PC-3 (cell line): Measurements from ENCODE around the gene LCLAT1. TPM values are rescaled to one million over a fixed set of nuclear protein-coding genes. Genes with fewer than 3 reads are reported as not detected.

Experiments
- ATAC-seq: fragments of 200-7000 bp; cut with Tn5 transposase; 2 replicates; pipeline ENCODE4 v1.9.1; 2020; ENCODE audit warnings: mild to moderate bottlenecking, moderate library complexity
- BruUV-seq: library from RNA; stranded (reverse); fragments of 400-500 nt; replicated peaks from 2 replicates; lab custom pipeline; 2021; lab: Mats Ljungman, UMichigan
- CTCF ChIA-PET: fragments of 300-600 bp; sonication (Branson Sonifier 250); formaldehyde crosslinking; loops from one replicate; lab custom pipeline; 2022; ENCODE audit warnings: antibody characterized with exemption; lab: Charles Lee
- POLR2A ChIA-PET: fragments of 300-600 bp; sonication (Branson Sonifier 250); formaldehyde crosslinking; loops from one replicate; lab custom pipeline; 2022; ENCODE audit warnings: antibody characterized with exemption; ENCODE audit not compliant: unreplicated experiment; lab: Charles Lee
- DNase-seq: peaks from one replicate; pipeline ENCODE4 v3.0.0-alpha.2; 2015
- H2AFZ ChIP-seq: fragments of 300-600 bp; sonication (generic); 2 replicates; pipeline ENCODE4 v1.6.0; 2016; ENCODE audit warnings: antibody characterized with exemption, low read length
- H3F3A ChIP-seq: fragments of 300-600 bp; sonication (generic); one replicate; pipeline ENCODE4 v1.6.0; 2017; ENCODE audit warnings: antibody characterized with exemption, low read length, control low read depth, mild to moderate bottlenecking; ENCODE audit not compliant: unreplicated experiment
- H3K27ac ChIP-seq: fragments of 300-600 bp; sonication (generic); 2 replicates; pipeline ENCODE4 v1.5.1; 2016; ENCODE audit warnings: mild to moderate bottlenecking, low read length
- H3K27me3 ChIP-seq: fragments of 300-600 bp; sonication (generic); 2 replicates; pipeline ENCODE4 v1.6.1; 2016; ENCODE audit warnings: low read length, mixed read lengths
- H3K36me3 ChIP-seq: fragments of 300-600 bp; sonication (generic); 2 replicates; pipeline ENCODE4 v1.6.1; 2016; ENCODE audit warnings: low read depth, mixed run types, low read length, mixed read lengths
- H3K4me1 ChIP-seq: fragments of 300-600 bp; sonication (generic); 2 replicates; pipeline ENCODE4 v1.5.1; 2016; ENCODE audit warnings: low read length; ENCODE audit not compliant: insufficient read depth
- H3K4me2 ChIP-seq: fragments of 300-600 bp; sonication (generic); 2 replicates; pipeline ENCODE4 v1.6.0; 2016; ENCODE audit warnings: low read length
- H3K4me3 ChIP-seq: fragments of 300-600 bp; sonication (generic); 2 replicates; pipeline ENCODE4 v1.5.1; 2016; ENCODE audit warnings: mild to moderate bottlenecking, low read length, mixed read lengths
- H3K79me2 ChIP-seq: fragments of 300-600 bp; sonication (generic); 2 replicates; pipeline ENCODE4 v1.6.1; 2017; ENCODE audit warnings: low read length, mixed read lengths
- H3K9ac ChIP-seq: fragments of 300-600 bp; sonication (generic); 2 replicates; pipeline ENCODE4 v1.6.0; 2016; ENCODE audit warnings: mild to moderate bottlenecking, low read length
- H3K9me2 ChIP-seq: fragments of 300-600 bp; sonication (generic); replicated peaks from 2 replicates; pipeline ENCODE4 v1.6.1; 2016; ENCODE audit warnings: mixed run types, low read length, mixed read lengths
- H3K9me3 ChIP-seq: fragments of 300-600 bp; sonication (generic); 2 replicates; pipeline ENCODE4 v1.6.1; 2016; ENCODE audit warnings: low read length, mixed read lengths
- H4K20me1 ChIP-seq: fragments of 300-600 bp; sonication (generic); 2 replicates; pipeline ENCODE4 v1.6.1; 2016; ENCODE audit warnings: low read length, mixed read lengths
- CTCF ChIP-seq: fragments of 300-600 bp; sonication (generic); conservative IDR thresholded peaks from 2 replicates; pipeline ENCODE4 v1.5.1; 2017; ENCODE audit warnings: antibody characterized with exemption, low read depth, mild to moderate bottlenecking, low read length
- EZH2 ChIP-seq: fragments of 300-600 bp; sonication (generic); IDR thresholded peaks from one replicate; pipeline ENCODE4 v1.6.1; 2017; ENCODE audit warnings: antibody characterized with exemption, mild to moderate bottlenecking, low read length; ENCODE audit not compliant: unreplicated experiment
- EZH2phosphoT487 ChIP-seq: fragments of 300-600 bp; sonication (generic); IDR thresholded peaks from 2 replicates; pipeline ENCODE4 v1.6.1; 2018; ENCODE audit warnings: mild to moderate bottlenecking, antibody characterized with exemption, low read length, borderline replicate concordance
- intact Hi-C: fragments of 100-400 bp; cut with micrococcal nuclease; formaldehyde crosslinking; loops from 2 replicates; pipeline ENCODE4 v1.9.0; 2023
- total RNA-seq: library from RNA; depleted of rRNA; stranded (reverse); fragments of >200 nt; gene quantifications from 2 replicates; pipeline ENCODE4 v1.2.3, GENCODE V29; 2014

LCLAT1 gene
- total RNA-seq, 1 experiment from 2014 or later: 22.0 TPM

- ATAC-seq (no peak), DNase-seq (no peak)
- Histone ChIP-seq H3K9me2 (no peaks in the 10 kb centered on the region), H3K4me2 (no peak overlapping the region), H3K4me3 (no peak overlapping the region), H3K9ac (no peak overlapping the region), H3F3A (no peaks in the 10 kb centered on the region), H4K20me1 (no peaks in the 10 kb centered on the region), H2AFZ (no peak overlapping the region), H3K79me2 (no peaks in the 10 kb centered on the region), H3K4me1 (no peaks in the 10 kb centered on the region), H3K36me3 (no peaks in the 10 kb centered on the region), H3K27me3 (no peaks in the 10 kb centered on the region), H3K9me3 (no peaks in the 10 kb centered on the region), H3K27ac (no peak overlapping the region)
- intact Hi-C loops: no loop called here
- ChIA-PET CTCF (no interaction called here), POLR2A (no interaction called here)
- BruUV-seq: no TSS peak
- TF ChIP-seq CTCF (no peak), EZH2 (no peak), EZH2phosphoT487 (no peak)
Observed at GRCh38 chr2:30631051-30631671, 184.1 kb downstream of the LCLAT1 start.

DNA sequence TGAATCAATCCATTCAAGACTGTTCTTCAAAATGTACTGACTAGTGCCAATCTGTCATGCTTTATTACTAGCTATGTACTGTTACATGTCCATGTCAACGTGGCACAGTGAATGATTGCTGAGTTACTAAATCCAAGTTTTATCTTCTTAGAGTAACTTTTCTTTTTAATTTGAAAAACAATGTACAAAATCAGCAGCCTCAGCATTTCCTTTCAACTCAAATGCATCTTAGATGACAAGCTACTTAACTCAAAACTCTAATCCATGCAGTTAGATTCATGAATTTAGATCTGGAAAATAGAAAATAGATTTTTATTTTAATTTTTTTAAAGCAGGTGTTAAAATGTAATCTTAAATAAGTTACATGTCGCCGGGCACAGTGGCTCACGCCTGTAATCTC lies 186.0 kb downstream of the LCLAT1 start:
- Histone ChIP-seq H3K36me3 (no peaks in the 10 kb centered on the region), H3K9me3 (no peaks in the 10 kb centered on the region), H3K27ac (no peak overlapping the region), H3K4me3 (no peak overlapping the region), H3K4me2 (no peak overlapping the region), H2AFZ (no peak overlapping the region), H3K4me1 (no peaks in the 10 kb centered on the region), H3K9ac (no peak overlapping the region), H4K20me1 (no peaks in the 10 kb centered on the region), H3K27me3 (no peaks in the 10 kb centered on the region), H3K79me2 (no peaks in the 10 kb centered on the region), H3F3A (no peaks in the 10 kb centered on the region), H3K9me2 (no peaks in the 10 kb centered on the region)
- no TSS peak for BruUV-seq
- ATAC-seq: no peak
- no peak for TF ChIP-seq EZH2
- no peak for TF ChIP-seq EZH2phosphoT487
- TF ChIP-seq CTCF: no peak
- DNase-seq: no peak
- intact Hi-C loops: no loop called here
- ChIA-PET POLR2A (no interaction called here), CTCF (no interaction called here)

GRCh38 chr2:30636311-30636710 lies 189.3 kb downstream of the LCLAT1 start:
- no peaks in the 10 kb centered on the region for H3K27me3 ChIP-seq
- no peaks in the 10 kb centered on the region for H3K9me3 ChIP-seq
- H3K4me2 ChIP-seq: no peak overlapping the region
- no peaks in the 10 kb centered on the region for H3K9me2 ChIP-seq
- CTCF ChIA-PET: no interaction called here
- H3K9ac ChIP-seq: no peak overlapping the region
- no peak for TF ChIP-seq EZH2
- no peak for TF ChIP-seq CTCF
- TF ChIP-seq EZH2phosphoT487: no peak
- no peak overlapping the region for H3K27ac ChIP-seq
- BruUV-seq: no TSS peak
- H3K4me1 ChIP-seq: no peaks in the 10 kb centered on the region
- no peaks in the 10 kb centered on the region for H3K79me2 ChIP-seq
- no peak overlapping the region for H2AFZ ChIP-seq
- no peak overlapping the region for H3K4me3 ChIP-seq
- ATAC-seq: no peak
- POLR2A ChIA-PET: no interaction called here
- H3K36me3 ChIP-seq: peaks cover 1% of the 10 kb centered on the region; the same call in 1 of the 2 replicates
- H3F3A ChIP-seq: no peaks in the 10 kb centered on the region
- no peaks in the 10 kb centered on the region for H4K20me1 ChIP-seq
- intact Hi-C loops: no loop called here
- no peak for DNase-seq
